Gastroesophageal sphincter (tissue), 3 donors: ENCODE results near the gene NAP1L4.

ENCODE experiments used
- CTCF ChIP-seq, 4 experiments: fragments of 200-600 bp in 2 of 4; fragments of 450-650 bp in 2 of 4; sonication (generic) in 1 of 4; IDR thresholded peaks; one replicate each; pipeline ENCODE4 v1.5.1; 2017 to 2019; ENCODE audit warnings: antibody characterized with exemption in 4 of 4, mild to moderate bottlenecking in 2 of 4, moderate library complexity in 2 of 4
- EP300 ChIP-seq: sonication (generic); formaldehyde crosslinking; IDR thresholded peaks from one replicate; pipeline ENCODE4 v1.6.1; 2017; ENCODE audit warnings: antibody characterized with exemption, mild to moderate bottlenecking
- POLR2A ChIP-seq, 2 donors: fragments of 450-650 bp; IDR thresholded peaks; one replicate each; pipeline ENCODE4 v1.6.1; 2017; ENCODE audit warnings: antibody characterized with exemption in 2 of 2, mild to moderate bottlenecking in 2 of 2, moderate library complexity in 1 of 2
- POLR2AphosphoS5 ChIP-seq: sonication (generic); formaldehyde crosslinking; IDR thresholded peaks from one replicate; pipeline ENCODE4 v1.6.1; 2017; ENCODE audit warnings: antibody characterized with exemption

GRCh38 chr11:2908130-2908529 lies 84.0 kb downstream of the NAP1L4 start:
- TF ChIP-seq POLR2A (IDR thresholded peaks at IDR 0.05) (no peak), CTCF (IDR thresholded peaks at IDR 0.05) (no peak), EP300 (no peak), POLR2AphosphoS5 (no peak)
